NCI-H1694 (cell line): ENCODE data around the gene NR2F6.

Experiments used
- DNase-seq: peaks from one replicate; lab custom pipeline; 2025; lab: John Stamatoyannopoulos, UW

The NR2F6 gene

DNA sequence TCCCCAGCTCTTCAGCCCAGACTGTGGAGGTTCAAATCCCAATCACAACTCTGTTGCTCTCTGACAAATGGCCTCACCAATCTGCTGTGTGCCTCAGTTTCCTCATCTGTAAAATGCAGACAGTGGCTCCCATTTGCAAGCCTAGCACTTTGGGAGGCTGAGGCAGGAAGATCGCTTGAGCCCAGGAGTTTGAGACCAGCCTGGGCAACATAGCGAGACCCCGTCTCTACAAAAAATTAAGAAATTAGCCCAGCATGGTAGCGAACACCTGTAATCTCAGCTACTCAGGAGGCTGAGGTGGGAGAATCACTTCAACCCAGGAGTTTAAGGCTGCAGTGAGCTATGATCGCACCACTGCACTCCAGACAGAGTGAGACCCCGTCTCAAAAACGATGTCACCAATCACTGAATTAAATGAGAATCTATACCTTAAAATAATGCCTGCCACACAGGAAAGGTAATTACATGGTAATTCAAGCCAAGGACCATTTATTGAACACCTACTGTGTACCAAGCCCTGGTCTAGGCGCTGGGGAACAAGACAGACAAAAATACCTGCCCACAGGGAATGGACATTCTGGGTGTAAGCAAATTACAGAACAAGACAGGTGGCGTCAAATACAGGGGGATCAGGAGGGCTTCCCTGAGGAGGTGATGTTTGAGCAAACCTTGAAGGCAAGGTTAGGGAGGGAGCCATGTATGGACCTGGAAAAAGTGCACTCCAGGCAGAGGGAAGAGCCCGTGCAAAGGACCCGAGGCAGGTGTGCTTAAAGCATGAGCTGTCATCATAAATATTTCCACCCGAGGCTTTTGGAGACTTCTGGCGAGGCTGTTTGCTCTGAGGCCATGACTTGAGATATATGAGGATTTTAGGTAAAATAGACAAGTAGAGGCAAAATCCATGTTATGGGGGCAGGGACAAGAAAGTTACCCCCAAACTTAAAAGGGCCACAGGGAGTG lies 7.7 kb downstream of the NR2F6 start:
- DNase-seq, result no peak

DNA sequence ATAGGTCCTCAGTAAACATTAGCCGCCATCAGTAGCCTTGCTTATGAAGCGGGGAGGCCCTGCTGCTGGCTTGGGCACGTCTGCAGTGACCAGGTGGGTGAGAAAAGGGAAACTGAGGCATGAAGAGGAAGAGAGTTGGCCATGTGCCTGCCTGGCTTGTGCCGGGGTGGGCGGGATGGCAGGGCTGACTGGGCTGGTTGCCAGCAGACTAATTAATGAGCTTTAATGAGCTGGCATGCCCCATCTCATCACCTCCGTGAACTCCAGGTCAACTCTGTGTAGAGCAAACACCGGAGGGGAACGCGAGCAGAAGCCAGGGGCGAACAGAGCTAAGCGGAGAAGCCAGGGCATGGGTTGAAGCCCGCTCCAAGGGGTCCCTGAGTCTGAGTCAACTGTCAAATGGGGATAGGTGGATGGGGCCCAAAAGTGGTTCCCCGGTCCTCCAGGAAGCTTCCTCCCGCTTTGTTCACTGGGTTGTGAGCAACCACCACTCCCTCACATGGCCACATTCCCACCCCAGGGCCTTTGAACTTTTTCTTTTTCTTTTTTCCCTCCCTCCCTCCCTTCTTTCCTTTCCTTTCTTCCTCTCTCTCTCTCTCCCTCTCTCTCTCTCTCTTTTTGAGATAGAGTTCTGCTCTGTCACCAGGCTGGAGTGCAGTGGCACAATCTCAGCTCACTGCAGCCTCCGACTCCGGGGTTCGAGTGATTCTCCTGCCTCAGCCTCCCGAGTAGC lies 8.7 kb downstream of the NR2F6 start:
- no peak for DNase-seq

DNA sequence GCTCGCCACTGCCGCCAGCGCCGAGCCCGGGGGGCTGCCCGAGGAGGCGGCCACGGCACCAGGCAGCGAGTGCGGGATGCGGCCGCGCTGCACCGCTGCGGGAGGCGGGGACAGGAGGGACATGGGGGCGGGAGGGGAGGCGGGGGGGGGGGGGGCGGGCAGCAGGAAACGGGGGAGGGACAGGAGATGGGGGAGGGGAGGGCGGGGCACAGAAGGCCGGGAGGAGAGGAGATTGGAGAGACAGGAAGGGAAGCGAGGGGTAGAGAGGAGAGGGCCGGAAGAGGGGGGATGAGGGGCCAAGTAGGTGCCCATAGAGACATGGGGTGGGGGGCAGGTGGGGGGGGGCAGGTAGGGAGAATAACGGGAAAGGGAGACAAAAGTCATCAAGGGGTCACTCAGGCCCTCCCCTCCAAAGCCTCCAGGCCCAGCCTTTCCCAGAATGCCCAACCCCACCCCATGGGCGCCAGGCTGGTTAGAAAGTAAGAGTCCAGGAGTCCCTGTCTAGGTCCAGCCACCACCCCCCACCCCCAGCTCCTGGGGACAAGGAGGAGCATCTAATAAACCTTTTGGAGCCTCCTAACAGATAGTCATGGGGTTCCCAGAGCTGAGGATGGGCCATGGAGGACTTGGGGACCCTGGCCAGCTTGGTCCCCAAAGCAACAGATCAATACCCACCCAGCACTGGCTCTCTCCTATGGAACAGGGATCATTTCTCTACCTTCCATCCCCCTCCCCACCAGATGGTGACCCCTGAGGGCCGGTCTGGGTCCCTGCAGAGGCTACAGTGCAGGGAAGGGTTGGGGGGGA lies 9.5 kb downstream of the NR2F6 start:
- DNase-seq, result no peak

DNA sequence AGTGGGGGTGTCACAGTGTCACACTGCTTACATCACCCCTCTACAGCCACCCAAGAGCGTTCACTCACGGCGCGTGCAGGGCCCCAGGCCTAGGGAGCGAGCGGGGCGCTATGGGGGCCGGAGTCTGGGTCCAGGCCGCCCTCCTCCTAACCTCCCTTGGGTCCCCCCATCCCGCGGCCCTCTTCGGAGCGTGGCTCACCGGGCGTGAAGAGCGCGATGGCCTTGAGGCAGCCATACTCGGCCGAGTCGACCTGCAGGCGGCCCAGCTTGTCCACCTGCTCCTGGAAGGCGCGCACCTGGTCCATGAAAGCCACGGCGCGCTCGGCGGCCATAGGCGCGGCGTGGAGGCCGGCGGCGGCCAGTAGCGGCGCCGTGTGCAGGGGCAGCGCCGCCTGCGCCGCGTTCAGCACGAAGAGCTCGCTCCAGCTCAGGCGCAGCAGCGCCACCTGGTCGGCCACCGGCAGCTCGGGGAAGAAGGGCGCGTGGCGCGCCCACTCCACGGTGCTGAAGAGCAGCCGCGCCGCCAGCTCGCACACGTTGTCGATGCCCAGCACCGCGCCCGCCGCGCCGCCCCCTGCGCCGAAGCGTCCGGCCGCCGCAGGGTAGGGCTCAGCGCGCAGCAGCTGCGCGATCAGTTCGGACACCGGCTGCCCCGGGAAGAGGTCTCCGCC lies 10.3 kb downstream of the NR2F6 start:
- no peak for DNase-seq

- peak; percentile 30 for DNase-seq
Observed at GRCh38 chr19:17234911-17235299, 10.8 kb downstream of the NR2F6 start.

DNA sequence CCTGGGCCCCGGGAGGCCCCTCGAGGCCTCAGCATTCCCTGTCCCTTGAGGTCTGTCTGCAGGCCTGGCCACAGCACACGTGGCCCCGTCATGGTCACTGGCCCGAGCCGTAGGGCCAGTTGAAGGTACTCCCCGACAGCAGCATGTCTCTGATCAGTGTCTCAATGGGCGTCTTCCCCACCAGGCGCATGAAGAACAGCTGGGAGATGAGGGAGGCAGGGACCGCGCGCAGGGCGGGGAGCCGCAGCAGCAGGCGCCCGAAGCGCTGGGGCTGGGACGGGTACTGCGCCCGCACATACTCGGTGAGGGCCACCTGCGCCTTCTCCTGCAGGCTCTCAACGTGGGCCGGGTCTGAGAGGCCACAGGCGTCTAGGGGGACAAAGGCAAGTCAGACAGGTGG lies 13.5 kb downstream of the NR2F6 start:
- DNase-seq, result no peak

DNA sequence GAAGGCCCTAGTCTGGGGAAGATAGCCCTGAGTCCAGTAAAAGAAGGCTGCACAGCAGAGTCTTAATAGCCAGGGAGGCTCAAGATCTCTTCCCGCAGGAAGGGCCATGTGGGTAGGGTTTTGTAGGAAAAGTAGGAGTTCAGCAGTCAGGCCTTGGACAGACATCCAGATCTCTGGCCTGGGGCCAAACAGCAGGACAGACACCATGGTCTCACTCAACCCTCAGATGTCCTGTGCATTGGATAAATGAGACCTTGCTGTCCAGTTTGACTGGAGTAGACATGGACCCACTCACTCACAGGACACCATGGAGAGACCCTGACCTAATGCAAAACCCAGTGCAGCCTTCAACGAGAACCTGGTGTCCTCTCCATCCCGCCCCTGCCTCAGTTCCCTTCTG lies 15.8 kb downstream of the NR2F6 start:
- DNase-seq, result no peak

DNA sequence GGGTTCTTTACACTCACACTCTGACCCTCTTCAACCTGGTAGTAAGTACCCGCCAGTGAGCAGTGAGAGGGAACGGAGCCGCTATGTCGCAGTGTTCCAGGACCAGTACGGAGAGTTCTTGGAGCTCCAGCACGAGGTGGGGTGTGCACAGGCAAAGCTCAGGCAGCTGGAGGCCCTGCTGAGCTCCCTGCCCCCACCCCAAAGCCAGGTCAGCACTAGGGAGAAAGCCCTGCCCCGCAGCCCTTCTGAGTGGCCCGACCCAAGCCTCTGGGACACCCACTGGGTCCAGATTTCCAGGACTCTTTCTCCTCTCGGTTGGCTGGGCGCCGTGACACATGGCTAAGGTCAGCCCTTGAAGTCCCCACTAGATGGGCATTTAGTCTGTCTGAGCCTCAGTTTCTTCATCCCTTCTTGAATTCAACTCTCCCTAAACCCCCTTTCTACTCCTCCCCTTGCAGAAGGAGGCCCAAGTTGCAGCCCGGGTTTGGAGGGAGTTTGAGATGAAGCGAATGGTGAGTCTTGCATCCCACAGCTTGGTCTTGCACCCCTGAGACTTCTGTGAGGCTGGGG lies 17.8 kb downstream of the NR2F6 start:
- no peak for DNase-seq

DNA sequence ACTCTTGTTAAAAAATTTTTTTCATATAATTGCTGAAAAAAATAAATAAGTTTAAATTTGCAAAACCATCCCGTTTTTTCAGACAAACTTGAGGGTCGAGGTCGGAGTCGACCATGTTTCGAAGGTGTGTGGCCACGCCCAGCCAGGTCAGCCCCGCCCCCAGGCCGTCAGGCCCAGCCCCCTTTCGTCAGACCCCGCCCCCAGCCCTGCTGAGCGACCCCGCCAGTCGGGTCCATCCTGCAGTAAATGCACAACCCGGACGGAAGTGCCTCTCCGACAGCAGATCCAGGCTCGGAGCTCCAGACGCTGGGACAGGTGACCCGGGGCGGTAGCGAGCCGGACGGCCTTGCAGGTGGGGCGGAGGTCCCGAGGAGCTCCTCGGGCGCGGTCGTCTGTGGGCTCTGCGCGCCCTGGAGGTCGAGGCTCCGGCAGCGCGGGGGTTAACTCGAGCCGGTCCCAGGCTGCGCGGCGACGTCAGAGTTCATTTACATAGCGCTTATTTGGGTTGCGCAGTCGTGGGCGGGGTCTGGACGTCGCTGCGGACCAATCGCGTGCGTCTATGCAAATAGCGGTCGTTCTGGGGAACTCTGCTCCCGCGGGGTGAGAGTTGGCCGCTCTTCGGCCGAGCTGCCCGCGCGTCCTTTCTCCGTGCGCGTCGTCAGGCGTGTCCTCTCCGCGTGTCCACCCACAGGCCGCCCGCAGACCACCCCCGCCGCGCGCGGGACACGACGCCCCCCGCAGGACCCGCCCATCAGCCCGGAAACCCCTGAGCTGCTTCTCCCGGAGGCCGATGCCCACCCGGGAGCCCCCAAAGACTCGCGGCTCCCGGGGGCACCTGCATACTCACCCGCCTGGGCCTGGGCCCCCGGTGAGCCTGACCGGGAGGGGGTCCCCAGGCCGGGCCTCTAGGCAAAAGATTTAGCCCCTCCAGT lies 19.5 kb downstream of the NR2F6 start, which contains the start of gene OCEL1:
Gene OCEL1 (plus strand): TSS at position 225 of the 932 bp plus-strand sequence. CDS start 22 bp downstream, at position 247.
- DNase-seq, result peak; percentile 82

GRCh38 chr19:17225053-17225452 lies 20.7 kb downstream of the NR2F6 start:
- no peak for DNase-seq

GRCh38 chr19:17220207-17220758 lies 25.4 kb downstream of the NR2F6 start:
- no peak for DNase-seq

- DNase-seq, result no peak
Observed at GRCh38 chr19:17219286-17219685, 26.4 kb downstream of the NR2F6 start.

- no peak for DNase-seq
Observed at GRCh38 chr19:17216058-17216670, 29.6 kb downstream of the NR2F6 start.

DNA sequence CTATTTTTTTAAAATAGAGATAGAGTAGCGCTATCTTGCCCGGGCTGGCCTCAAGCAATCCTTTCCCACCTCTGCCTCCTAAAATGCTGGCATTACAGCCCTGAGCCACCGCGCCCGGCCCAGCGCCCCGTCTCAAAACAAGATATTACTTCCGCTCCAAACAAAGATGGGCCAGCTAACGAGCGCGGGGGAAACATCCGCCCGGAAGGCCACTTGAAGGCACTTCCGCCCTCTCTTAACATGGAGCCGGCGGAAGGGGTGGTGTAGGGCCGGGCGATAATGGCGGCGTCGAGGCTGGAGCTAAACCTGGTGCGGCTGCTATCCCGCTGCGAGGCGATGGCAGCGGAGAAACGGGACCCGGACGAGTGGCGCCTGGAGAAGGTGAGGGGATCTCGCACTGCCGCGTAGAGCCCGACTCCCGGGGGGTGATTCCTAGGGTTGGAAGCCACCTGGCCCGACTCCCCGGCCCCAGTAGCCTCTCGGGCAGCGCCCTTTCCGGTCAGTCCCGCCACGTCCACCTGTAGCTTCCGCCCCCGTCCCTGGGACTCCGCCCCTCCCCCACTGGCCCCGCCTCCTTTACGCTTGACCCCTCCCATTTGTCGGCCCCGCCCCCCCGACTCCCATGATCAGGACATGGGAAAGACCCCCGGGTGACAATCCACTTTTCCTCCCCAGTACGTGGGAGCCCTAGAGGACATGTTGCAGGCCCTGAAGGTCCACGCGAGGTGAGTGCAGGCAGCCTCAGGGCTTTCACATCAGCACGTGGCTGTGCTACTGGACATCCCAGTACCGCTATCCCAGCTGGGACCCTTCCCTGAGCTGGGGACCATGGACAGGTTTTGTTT lies 30.4 kb downstream of the NR2F6 start, which contains the start of gene USE1:
Gene USE1 (plus strand): TSS at position 231 of the 845 bp plus-strand sequence. CDS start 49 bp downstream, at position 280.
- DNase-seq, result peak; percentile 83

DNA sequence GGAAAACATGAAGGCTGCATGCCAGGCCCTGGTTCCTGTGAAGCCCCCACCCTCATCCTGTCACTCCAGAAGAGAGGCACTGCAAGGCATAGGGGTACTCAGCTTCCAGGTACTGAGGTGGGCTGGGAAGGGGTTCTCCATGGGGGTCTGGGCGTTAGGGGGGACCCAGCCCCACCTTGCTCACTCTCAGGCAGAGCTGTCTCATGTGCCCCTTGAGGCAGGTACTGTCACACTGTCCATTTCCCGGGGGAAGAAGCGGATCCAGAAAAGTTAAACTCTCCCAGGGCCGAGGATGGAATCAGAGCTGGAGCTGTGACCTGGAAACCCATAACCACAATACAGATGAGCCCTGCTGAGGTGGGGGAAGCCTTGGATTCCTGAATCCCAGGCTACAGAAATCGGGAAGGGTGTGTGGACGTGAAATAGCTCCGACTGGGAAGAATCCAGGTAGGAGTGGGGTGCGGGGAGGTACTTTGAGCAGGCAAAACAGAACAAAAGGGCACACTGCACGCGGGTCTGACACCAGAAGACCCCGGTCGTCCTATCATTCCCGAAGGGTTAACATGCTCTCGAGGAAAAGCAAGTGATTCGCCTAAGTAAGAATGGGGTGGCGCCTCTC lies 31.1 kb downstream of the NR2F6 start:
- DNase-seq, result no peak

DNA sequence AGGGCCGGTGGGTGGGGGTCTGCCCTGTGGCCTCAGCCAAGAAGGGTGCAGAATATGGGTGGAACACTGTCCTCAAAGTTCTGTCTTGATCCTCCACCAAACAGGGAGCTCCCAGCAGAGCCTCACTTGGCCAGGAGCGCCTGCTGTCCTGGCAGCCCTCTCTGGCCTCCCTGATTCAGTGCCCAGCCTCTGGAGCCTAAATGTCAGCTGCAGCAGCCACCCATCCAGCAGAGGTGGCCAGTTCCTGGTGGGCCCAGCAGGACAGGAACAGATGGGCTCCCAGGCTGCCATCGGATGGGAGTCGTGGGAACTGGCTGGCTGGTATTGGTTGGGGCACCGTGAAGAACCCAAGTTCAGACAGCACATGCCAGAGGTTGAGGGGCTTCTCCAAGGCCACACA lies 32.4 kb downstream of the NR2F6 start:
- no peak for DNase-seq

- DNase-seq, result no peak
Observed at GRCh38 chr19:17211547-17212446, 33.9 kb downstream of the NR2F6 start.
